Measurements from ENCODE around the gene SCP2D1. TPM values are rescaled to one million over a fixed set of nuclear protein-coding genes. Genes with fewer than 3 reads are reported as not detected.
"Not testable (repeated sequence)": the region's sequence is repeated elsewhere in the genome, so short reads cannot be mapped to it uniquely, and the experiment has no call there.

SCP2D1 gene
- total RNA-seq (not detected), total RNA-seq (0 reads per million in 2 donors)

DNA sequence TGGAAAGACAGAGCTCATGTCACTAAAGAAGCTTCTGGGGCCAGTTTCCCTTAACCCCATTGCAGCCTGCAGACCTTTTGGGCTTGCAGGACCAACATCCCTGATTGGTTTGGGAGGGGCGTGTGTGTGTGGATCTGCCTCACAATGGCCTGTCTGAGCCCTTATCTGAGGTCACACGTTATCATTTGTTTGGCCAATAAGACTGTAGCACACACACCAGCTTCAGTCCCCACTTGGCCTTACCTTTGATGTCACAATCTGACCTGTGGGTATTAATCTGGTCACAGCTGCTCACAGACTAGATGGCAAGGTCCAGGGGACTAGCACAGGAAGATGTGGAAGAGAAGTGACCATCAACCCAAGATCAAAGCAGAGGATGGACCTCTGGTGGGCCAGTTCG is at the start of gene SCP2D1:
SCP2D1 (plus strand) TSS at position 301 of the 400 bp plus-strand sequence; CDS start at position 334, 33 bp downstream.
- Mint-ChIP-seq H3K4me3 (no peak within 1 kb of the TSS), H3K4me1 (no peaks in the 10 kb centered on the region), H3K36me3 (ENCODE audit: low read depth) (no peaks in the 10 kb centered on the region), H3K27ac (no peak within 1 kb of the TSS), H3K27me3 (peaks cover 48% of the 10 kb centered on the region)
- ATAC-seq (no peak), DNase-seq (no peak)
- H3K9me3 ChIP-seq (ENCODE audit: control insufficient read depth, low read length, poor library complexity, severe bottlenecking), result no peaks in the 10 kb centered on the region

DNA sequence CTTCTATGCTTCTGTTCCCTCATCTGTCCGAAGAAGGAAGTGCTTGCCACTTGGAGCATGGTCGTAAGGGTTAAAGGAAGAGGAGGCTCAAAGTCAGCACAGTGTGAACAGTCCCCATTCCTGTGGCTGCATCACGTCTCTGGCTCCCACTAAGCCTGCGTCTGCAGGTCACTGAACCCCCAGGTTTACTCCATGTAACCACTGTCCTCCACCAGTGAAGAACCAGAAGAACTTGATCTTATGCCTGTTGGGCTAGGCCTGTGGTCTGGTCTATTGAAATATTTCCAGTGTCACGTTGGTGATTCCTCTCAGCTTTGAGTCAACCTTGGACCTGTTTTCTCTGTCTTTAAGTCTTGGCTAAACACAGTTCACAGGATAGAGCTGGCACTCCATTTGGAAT is 45.9 kb upstream of the SCP2D1 start:
- H3K27me3 Mint-ChIP-seq, result peaks cover 13% of the 10 kb centered on the region
- H3K36me3 Mint-ChIP-seq (ENCODE audit: low read depth), result peaks cover 13% of the 10 kb centered on the region
- no peak overlapping the region for H3K27ac Mint-ChIP-seq
- DNase-seq (no peak), ATAC-seq (no peak)
- peaks cover 3% of the 10 kb centered on the region for H3K4me1 Mint-ChIP-seq
- no peaks in the 10 kb centered on the region for H3K9me3 ChIP-seq (ENCODE audit: control insufficient read depth, low read length, poor library complexity, severe bottlenecking)
- no peak overlapping the region for H3K4me3 Mint-ChIP-seq

DNA sequence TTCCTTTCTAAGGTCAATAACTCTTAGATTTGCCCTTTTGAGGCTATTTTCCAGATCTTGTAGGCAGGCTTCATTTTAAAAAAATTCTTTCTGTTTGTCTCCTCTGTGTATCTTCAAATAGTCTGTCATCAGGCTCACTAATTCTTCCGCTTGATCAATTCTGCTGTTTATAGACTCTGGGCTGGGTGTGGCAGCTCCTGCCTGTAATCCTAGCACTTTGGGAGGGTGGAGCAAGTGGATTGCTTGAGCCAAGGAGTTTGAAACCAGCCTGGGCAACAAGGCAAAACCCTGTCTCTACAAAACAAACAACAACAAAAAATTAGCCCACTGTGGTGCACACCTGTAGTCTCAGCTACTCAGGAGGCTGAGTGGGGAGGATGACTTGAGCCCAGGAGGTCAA is 40.0 kb upstream of the SCP2D1 start:
- DNase-seq (no peak), ATAC-seq (no peak)
- H3K4me1 Mint-ChIP-seq, result no peaks in the 10 kb centered on the region
- H3K36me3 Mint-ChIP-seq (ENCODE audit: low read depth), result no peaks in the 10 kb centered on the region
- no peak overlapping the region for H3K4me3 Mint-ChIP-seq
- H3K27me3 Mint-ChIP-seq, result peaks cover 40% of the 10 kb centered on the region
- H3K27ac Mint-ChIP-seq, result no peak overlapping the region
- no peaks in the 10 kb centered on the region for H3K9me3 ChIP-seq (ENCODE audit: control insufficient read depth, low read length, poor library complexity, severe bottlenecking)

DNA sequence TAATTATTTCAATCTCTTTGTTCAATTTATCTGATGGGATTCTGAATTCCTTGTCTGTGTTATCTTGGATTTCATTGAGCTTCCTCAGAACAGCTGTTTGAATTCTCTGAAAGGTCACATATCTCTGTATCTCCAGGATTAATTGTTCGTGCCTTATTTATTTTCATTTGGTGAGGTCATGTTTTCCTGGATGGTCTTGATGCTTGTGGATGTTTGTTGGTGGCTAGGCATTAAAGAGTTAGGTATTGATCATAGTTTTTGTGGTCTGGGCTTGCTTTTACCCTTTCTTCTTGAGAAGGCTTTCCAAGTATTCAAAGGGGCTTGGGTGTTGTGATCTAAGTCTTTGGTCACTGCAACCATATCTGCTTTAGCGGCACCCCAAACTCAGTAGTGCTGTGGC is 39.4 kb upstream of the SCP2D1 start:
- DNase-seq (no peak), ATAC-seq (no peak)
- no peaks in the 10 kb centered on the region for H3K9me3 ChIP-seq (ENCODE audit: control insufficient read depth, low read length, poor library complexity, severe bottlenecking)
- Mint-ChIP-seq H3K27ac (no peak overlapping the region), H3K4me3 (no peak overlapping the region), H3K36me3 (ENCODE audit: low read depth) (no peaks in the 10 kb centered on the region), H3K27me3 (peaks cover 40% of the 10 kb centered on the region), H3K4me1 (no peaks in the 10 kb centered on the region)

DNA sequence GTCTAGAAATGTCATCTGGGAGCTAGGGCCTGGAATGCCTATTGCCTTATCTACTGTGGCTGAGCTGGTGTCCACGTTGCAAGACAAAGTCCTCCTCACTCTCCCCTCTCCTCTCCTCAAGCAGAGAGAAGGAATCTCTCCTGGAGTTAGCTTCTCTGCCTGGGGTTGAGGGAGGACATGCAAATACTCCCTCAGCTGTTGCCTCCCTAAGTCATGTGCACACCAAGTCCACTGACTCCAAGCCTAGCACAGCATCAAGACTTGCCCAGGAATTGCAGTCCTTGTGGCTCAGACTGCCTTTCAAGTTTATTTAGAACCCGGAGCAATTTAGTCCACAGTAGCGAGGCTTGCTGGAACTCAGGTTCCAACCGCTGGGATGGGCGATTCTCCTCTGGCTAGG is 38.0 kb upstream of the SCP2D1 start:
- peaks cover 40% of the 10 kb centered on the region for H3K27me3 Mint-ChIP-seq
- no peak overlapping the region for H3K4me3 Mint-ChIP-seq
- H3K36me3 Mint-ChIP-seq (ENCODE audit: low read depth), result no peaks in the 10 kb centered on the region
- H3K27ac Mint-ChIP-seq, result no peak overlapping the region
- DNase-seq (no peak), ATAC-seq (no peak)
- no peaks in the 10 kb centered on the region for H3K4me1 Mint-ChIP-seq
- no peaks in the 10 kb centered on the region for H3K9me3 ChIP-seq (ENCODE audit: control insufficient read depth, low read length, poor library complexity, severe bottlenecking)

DNA sequence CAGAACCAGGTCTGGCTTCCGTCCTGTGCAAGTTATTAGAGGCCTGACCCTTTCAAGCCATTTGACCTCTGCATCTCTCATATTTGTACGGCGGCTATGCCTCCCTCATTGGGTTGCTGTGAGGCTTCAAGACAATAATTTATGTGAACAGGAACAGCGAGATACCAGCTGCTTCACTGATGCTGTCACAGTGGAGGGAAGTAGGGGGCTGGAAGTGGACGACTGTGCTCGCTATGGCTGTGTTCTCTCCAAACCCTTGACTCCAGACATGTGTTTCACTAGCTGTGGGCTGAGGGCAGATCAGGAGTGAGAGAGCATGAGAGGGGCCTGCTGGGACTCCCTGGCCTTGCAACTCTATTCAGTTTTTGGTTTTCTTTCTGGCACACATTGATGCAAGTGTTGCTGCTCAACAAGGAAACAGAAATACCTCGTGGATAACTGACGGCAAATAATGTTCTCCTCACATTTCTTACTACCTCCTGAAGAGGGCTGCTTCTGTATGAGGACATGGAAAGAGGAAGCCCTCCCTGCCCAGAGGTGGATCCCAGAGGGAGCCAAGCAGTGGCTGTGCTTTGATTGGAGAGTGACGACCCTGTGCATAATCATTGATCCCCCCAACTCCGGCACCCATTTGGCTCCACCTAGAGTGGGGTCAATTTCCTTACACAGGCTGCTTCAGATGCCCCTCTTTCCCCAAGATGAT is 34.7 kb upstream of the SCP2D1 start:
- Mint-ChIP-seq H3K27ac (no peak overlapping the region), H3K4me1 (no peaks in the 10 kb centered on the region), H3K36me3 (ENCODE audit: low read depth) (no peaks in the 10 kb centered on the region), H3K27me3 (peaks cover 31% of the 10 kb centered on the region), H3K4me3 (no peak overlapping the region)
- H3K9me3 ChIP-seq (ENCODE audit: control insufficient read depth, low read length, poor library complexity, severe bottlenecking), result no peaks in the 10 kb centered on the region
- DNase-seq (no peak), ATAC-seq (no peak)

DNA sequence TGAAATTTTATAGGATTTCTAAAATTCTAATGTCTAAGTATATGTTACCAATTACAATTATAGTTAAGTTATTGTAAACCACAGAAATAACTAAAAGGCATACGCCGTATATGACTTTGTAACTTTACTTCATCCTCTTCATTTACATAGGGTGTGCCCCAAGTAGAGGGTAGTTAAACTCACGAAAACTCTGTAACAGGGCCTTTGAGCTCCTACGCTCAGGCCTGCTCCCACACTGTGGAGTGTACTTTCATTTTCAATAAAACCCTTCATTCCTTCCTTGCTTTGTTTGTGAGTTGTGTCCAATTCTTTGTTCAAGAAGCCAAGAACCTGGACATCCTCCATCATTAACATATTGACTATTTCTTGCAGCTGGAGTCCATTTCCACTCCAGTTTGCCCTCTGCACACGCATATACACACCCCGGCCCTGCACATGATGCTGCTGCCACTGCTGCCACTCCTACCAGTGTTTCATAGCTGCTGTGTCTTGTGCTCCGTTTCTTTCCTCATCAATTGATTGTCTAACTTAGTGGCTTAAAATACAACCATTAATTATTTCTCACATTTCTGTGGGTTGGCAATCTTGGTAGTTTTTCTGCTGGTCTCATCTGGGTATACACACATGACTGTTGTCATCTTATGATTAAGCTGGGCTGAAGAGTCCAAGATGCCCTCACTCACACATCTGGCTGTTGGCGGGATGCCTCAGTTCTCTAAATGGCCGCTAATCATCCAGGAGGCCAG is 33.0 kb upstream of the SCP2D1 start:
- Mint-ChIP-seq H3K4me1 (no peaks in the 10 kb centered on the region), H3K4me3 (no peak overlapping the region), H3K27me3 (peaks cover 43% of the 10 kb centered on the region), H3K36me3 (ENCODE audit: low read depth) (no peaks in the 10 kb centered on the region), H3K27ac (no peak overlapping the region)
- DNase-seq (no peak), ATAC-seq (no peak)
- no peaks in the 10 kb centered on the region for H3K9me3 ChIP-seq (ENCODE audit: control insufficient read depth, low read length, poor library complexity, severe bottlenecking)

DNA sequence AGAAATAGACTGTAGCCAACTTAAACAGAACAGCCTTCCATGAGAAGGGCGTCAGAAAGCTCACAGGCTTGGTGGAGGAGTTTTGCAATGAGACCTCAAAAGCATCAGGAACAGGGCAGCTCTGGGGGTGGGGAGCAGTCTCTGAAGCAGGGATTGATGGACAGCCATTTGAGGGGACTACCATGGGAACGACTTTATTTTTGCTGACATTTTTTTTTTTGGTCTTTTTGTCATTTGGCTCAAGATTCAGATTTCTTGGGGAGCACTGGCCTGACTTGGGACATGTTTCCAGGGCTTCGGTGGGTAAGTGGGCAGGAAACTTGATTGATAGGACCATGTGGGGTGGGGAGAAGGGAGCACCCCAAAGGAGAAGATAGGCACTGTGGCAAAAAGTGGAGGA is 32.1 kb upstream of the SCP2D1 start:
- ATAC-seq (no peak), DNase-seq (no peak)
- H3K9me3 ChIP-seq (ENCODE audit: control insufficient read depth, low read length, poor library complexity, severe bottlenecking), result no peaks in the 10 kb centered on the region
- Mint-ChIP-seq H3K4me1 (no peaks in the 10 kb centered on the region), H3K27ac (no peak overlapping the region), H3K4me3 (no peak overlapping the region), H3K27me3 (peaks cover 45% of the 10 kb centered on the region), H3K36me3 (ENCODE audit: low read depth) (no peaks in the 10 kb centered on the region)

DNA sequence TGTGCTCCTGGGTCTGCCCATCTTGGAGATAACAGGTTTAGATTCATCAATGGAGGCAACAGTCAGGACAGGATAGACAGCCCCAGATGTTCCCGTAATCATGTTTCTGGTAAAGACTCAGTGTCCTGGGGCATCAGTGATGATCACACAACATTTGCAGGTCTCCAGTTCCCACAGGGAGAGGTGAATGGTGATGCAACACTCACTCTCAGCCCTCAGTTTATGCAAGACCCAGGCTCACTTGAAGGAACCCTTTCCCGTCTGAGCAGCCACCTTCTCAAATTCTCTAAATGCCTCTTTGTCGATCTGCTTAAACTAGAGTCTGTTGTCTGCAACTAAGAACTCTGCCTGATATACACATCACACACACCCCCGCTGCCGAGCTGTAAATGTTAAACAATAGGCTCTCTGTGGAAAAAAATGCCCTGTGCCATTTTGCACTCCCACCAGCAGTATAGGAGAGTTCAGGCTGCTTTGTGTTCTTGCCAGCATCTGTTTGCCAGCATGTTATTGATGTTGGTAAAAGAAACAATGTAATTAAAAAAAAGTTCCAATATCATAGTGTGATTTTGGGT is 30.1 kb upstream of the SCP2D1 start:
- ATAC-seq (no peak), DNase-seq (no peak)
- H3K4me3 Mint-ChIP-seq, result no peak overlapping the region
- H3K27me3 Mint-ChIP-seq, result peaks cover 35% of the 10 kb centered on the region
- H3K27ac Mint-ChIP-seq, result no peak overlapping the region
- H3K36me3 Mint-ChIP-seq (ENCODE audit: low read depth), result no peaks in the 10 kb centered on the region
- peaks cover under 1% of the 10 kb centered on the region for H3K9me3 ChIP-seq (ENCODE audit: control insufficient read depth, low read length, poor library complexity, severe bottlenecking)
- H3K4me1 Mint-ChIP-seq, result no peaks in the 10 kb centered on the region

DNA sequence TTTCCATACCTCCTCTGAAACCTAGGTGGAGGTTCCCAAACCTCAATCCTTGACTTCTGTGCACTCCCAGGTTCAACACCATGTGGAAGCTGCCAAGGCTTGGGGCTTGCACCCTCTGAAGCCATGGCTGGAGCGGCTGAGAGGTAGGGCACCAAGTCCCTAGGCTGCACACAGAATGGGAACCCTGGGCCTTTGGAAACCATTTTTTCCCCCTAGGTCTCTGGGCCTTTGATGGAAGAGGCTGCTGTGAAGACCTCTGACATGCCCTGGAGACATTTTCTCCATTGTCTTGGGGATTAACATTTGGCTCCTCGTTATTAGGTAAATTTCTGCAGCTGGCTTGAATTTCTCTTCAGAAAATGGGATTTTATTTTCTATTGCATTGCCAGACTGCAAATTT is 26.5 kb upstream of the SCP2D1 start:
- not testable (repeated sequence) for H3K27ac Mint-ChIP-seq; ATAC-seq; H3K4me1 Mint-ChIP-seq; DNase-seq; H3K9me3 ChIP-seq (ENCODE audit: control insufficient read depth, low read length, poor library complexity, severe bottlenecking); H3K36me3 Mint-ChIP-seq (ENCODE audit: low read depth); H3K4me3 Mint-ChIP-seq
- H3K27me3 Mint-ChIP-seq, result peaks cover 45% of the 10 kb centered on the region

DNA sequence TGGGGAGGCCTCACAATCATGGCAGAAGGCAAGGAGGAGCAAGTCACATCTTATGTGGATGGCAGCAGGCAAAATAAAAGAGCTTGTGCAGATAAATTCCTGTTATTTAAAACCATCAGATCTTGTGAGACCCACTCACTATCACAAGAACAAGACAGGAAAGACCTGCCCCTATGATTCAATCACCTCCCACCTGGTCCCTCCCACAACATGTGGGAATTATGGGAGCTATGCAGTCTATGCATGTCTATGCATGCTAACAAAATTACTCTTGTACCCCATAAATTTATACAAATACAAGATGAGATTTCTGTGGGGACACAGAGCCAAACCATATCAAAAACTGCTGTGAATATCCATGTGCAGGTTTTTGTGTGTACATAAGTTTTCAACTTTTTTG is 25.6 kb upstream of the SCP2D1 start:
- DNase-seq (no peak), ATAC-seq (no peak)
- Mint-ChIP-seq H3K36me3 (ENCODE audit: low read depth) (no peaks in the 10 kb centered on the region), H3K27ac (no peak overlapping the region), H3K4me3 (no peak overlapping the region), H3K27me3 (peaks cover 45% of the 10 kb centered on the region), H3K4me1 (no peaks in the 10 kb centered on the region)
- peaks cover 3% of the 10 kb centered on the region for H3K9me3 ChIP-seq (ENCODE audit: control insufficient read depth, low read length, poor library complexity, severe bottlenecking)

DNA sequence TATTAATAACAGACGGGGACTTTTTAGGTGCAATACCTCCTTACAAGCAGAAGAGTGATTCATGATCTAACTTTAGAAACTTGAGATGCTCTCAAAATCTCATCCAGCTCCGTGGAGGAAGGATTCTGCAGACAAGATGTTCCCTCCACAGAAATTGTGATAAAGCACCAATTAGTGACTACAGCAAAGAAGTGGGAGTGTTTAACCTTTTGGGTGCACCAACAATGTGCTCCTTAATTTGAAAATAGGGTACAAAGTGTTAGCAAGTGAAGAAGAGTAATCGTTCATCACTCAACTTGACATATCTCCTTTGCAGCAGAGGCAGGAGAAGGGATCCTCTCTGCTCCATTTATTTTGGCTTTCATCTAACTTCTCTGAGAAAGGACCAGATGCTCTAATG is 22.8 kb upstream of the SCP2D1 start:
- Mint-ChIP-seq H3K27me3 (peaks cover 23% of the 10 kb centered on the region), H3K27ac (no peak overlapping the region), H3K4me1 (peaks cover 8% of the 10 kb centered on the region), H3K4me3 (no peak overlapping the region), H3K36me3 (ENCODE audit: low read depth) (no peaks in the 10 kb centered on the region)
- ATAC-seq (no peak), DNase-seq (no peak)
- peaks cover 3% of the 10 kb centered on the region for H3K9me3 ChIP-seq (ENCODE audit: control insufficient read depth, low read length, poor library complexity, severe bottlenecking)

DNA sequence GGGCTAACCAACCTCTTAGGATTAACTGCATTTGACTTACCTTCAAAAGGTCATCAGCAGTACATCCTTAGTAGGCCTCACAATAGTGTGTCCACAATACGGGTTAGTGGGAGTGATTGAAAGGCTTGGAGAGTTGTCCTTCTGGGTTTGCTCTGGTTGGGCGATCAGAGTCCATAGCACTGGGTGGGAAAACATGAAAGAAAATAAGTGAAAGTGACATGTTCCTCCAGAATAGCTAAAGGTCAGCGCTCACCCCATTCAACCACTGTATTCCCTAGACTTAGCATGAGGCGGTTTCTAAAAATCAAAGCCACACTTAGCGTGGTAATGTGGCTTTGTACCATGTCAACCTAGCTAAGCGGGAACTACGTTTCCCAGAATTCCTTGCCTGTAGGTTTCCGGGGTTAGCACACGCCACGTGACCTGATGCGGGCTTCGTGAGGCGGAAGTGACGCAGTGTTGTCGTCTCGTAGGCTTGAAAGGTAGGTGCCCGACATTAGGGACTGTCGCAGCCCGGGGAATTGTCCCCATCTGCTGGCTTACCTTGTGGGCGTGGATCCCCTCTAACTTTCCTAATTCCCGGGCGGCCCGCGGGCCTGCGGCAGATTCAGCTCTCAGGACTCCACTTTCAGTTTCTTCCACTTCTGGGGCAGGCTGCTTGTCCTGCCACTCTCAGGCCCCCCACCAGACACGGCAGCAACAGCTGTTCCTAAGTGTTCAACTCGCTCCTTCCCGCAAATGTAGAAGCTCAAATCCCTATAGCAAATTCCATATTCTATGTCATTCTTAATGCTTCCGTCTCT is 19.8 kb upstream of the SCP2D1 start:
- H3K36me3 Mint-ChIP-seq (ENCODE audit: low read depth), result no peaks in the 10 kb centered on the region
- H3K27me3 Mint-ChIP-seq, result peaks cover 17% of the 10 kb centered on the region
- ATAC-seq (peak; percentile 99), DNase-seq (peak; percentile 68 to 76 (median 72))
- H3K9me3 ChIP-seq (ENCODE audit: control insufficient read depth, low read length, poor library complexity, severe bottlenecking), result no peaks in the 10 kb centered on the region
- H3K4me3 Mint-ChIP-seq, result peak overlapping the region; percentile 92
- H3K4me1 Mint-ChIP-seq, result peaks cover 8% of the 10 kb centered on the region
- peak overlapping the region; percentile 98 for H3K27ac Mint-ChIP-seq
